ENCODE data around the gene CRIP2. TPM values are rescaled to one million over a fixed set of nuclear protein-coding genes. Genes with fewer than 3 reads are reported as not detected.

The CRIP2 gene
- total RNA-seq, 1 experiment from 2014 or later = 1.5 TPM

DNA sequence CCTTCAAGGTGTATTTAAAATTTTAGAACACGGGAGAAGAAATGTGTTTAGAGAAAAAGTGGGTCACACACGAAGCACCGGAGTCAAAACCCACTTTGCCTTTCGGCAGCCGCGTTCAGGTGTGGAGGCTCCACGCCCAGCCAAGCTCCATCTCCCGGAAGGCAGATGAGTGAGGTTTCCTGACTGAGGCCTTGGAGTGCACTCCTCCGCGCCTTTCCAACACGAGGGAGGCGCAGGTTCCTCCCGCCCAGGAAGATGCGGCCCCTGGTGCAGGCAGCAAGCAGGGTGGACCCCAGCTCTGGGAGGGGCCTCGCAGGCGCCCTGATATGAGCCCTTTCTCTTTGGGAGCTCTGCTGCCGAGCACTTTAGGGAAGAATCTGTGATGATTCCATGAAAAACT is 32.5 kb upstream of the CRIP2 start:
- ChIA-PET CTCF (no interaction called here), POLR2A (no interaction called here)
- DNase-seq = no peak
- no peaks in the 10 kb centered on the region for H3K4me1 ChIP-seq
- H3K4me3 Mint-ChIP-seq (ENCODE audit: unreplicated experiment) = no peak overlapping the region
- peaks cover 20% of the 10 kb centered on the region for H3K36me3 Mint-ChIP-seq (ENCODE audit: insufficient read depth, unreplicated experiment)
- H3K9me3 ChIP-seq = no peaks in the 10 kb centered on the region
- no peaks in the 10 kb centered on the region for H3K9me3 Mint-ChIP-seq (ENCODE audit: unreplicated experiment)
- H3K27ac Mint-ChIP-seq (ENCODE audit: unreplicated experiment) = no peak overlapping the region
- no peaks in the 10 kb centered on the region for H3K36me3 ChIP-seq (ENCODE audit: control insufficient read depth, insufficient read depth, low read length)
- TSS peak; percentile 22 for BruUV-seq (replicated peaks)
- intact Hi-C loops (cut with micrococcal nuclease; ENCODE audit: unreplicated experiment) = no loop called here
- no peak overlapping the region for H3K4me3 ChIP-seq (ENCODE audit: low read depth, low read length)
- no peaks in the 10 kb centered on the region for H3K4me1 Mint-ChIP-seq (ENCODE audit: low read depth, unreplicated experiment)
- TF ChIP-seq, protein P1, sequence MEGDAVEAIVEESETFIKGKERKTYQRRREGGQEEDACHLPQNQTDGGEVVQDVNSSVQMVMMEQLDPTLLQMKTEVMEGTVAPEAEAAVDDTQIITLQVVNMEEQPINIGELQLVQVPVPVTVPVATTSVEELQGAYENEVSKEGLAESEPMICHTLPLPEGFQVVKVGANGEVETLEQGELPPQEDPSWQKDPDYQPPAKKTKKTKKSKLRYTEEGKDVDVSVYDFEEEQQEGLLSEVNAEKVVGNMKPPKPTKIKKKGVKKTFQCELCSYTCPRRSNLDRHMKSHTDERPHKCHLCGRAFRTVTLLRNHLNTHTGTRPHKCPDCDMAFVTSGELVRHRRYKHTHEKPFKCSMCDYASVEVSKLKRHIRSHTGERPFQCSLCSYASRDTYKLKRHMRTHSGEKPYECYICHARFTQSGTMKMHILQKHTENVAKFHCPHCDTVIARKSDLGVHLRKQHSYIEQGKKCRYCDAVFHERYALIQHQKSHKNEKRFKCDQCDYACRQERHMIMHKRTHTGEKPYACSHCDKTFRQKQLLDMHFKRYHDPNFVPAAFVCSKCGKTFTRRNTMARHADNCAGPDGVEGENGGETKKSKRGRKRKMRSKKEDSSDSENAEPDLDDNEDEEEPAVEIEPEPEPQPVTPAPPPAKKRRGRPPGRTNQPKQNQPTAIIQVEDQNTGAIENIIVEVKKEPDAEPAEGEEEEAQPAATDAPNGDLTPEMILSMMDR (IDR thresholded peaks at IDR 0.05; ENCODE audit: insufficient read depth in 1 of 2, low read depth in 1 of 2, low read length in 1 of 2, severe bottlenecking in 1 of 2, unreplicated experiment in 1 of 2) = no peak
- no peaks in the 10 kb centered on the region for H3K27me3 Mint-ChIP-seq (ENCODE audit: insufficient read depth, unreplicated experiment)
- no peaks in the 10 kb centered on the region for H3K27me3 ChIP-seq (replicated peaks; ENCODE audit: control insufficient read depth, insufficient read depth, low read length)

DNA sequence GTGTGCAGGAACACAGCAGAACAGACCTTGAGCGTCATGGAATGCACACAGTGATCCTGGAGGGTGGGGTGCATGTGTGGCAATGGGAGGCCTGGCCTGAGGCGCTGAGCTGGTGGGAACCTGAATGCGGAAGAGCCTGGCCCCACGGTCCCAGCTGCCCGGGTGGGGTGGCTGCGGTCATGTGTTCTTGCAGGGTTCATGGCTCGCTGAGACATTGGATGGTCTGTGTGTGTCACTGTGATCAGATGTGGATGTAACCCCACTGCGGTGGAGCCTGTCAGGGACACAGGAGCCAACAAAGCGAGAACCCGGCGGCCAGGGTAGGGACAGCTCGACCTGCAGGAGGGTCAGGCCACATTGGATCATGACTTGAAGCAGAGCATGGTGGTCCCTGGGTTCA is 31.8 kb upstream of the CRIP2 start:
- no peak overlapping the region for H3K27ac Mint-ChIP-seq (ENCODE audit: unreplicated experiment)
- no peaks in the 10 kb centered on the region for H3K36me3 ChIP-seq (ENCODE audit: control insufficient read depth, insufficient read depth, low read length)
- DNase-seq = no peak
- H3K4me1 ChIP-seq = no peaks in the 10 kb centered on the region
- H3K4me3 ChIP-seq (ENCODE audit: low read depth, low read length) = no peak overlapping the region
- TF ChIP-seq, protein P1 (IDR thresholded peaks at IDR 0.05; ENCODE audit: insufficient read depth in 1 of 2, low read depth in 1 of 2, low read length in 1 of 2, severe bottlenecking in 1 of 2, unreplicated experiment in 1 of 2) = no peak
- no TSS peak for BruUV-seq (replicated peaks)
- no peak overlapping the region for H3K4me3 Mint-ChIP-seq (ENCODE audit: unreplicated experiment)
- H3K36me3 Mint-ChIP-seq (ENCODE audit: insufficient read depth, unreplicated experiment) = peaks cover 23% of the 10 kb centered on the region
- no peaks in the 10 kb centered on the region for H3K27me3 Mint-ChIP-seq (ENCODE audit: insufficient read depth, unreplicated experiment)
- H3K9me3 ChIP-seq = no peaks in the 10 kb centered on the region
- ChIA-PET POLR2A (interaction anchor here (0.5 kb wide), 1 partner anchor 29 kb away, joined by 5 read pairs; no protein-coding TSS in a partner anchor), CTCF (no interaction called here)
- no peaks in the 10 kb centered on the region for H3K4me1 Mint-ChIP-seq (ENCODE audit: low read depth, unreplicated experiment)
- intact Hi-C loops (cut with micrococcal nuclease; ENCODE audit: unreplicated experiment) = no loop called here
- H3K9me3 Mint-ChIP-seq (ENCODE audit: unreplicated experiment) = no peaks in the 10 kb centered on the region
- no peaks in the 10 kb centered on the region for H3K27me3 ChIP-seq (replicated peaks; ENCODE audit: control insufficient read depth, insufficient read depth, low read length)

DNA sequence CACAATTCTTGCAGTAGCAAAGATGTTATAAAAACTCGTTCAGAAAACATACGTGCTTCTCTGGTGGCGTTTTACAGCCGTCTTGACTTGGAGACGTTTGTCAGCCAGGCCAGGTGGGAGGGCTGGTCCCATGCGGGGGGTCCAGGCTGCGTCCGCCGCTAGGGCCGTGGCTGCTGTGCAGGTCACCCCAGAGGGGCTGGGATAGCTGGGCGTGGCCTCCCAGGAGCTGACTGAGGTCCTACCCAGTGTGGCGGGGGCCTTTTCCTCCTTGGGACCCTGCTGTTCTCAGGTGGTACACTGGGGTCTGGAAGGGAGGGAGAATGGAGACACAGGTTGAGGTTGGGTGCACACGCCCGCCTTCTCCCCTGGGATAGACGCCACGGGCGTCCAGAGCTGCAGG is 29.8 kb upstream of the CRIP2 start:
- intact Hi-C loops (cut with micrococcal nuclease; ENCODE audit: unreplicated experiment) = no loop called here
- H3K36me3 ChIP-seq (ENCODE audit: control insufficient read depth, insufficient read depth, low read length) = no peaks in the 10 kb centered on the region; the same call in 1 of the 2 replicates
- H3K4me3 ChIP-seq (ENCODE audit: low read depth, low read length) = no peak overlapping the region
- TF ChIP-seq, protein P1 (IDR thresholded peaks at IDR 0.05; ENCODE audit: insufficient read depth in 1 of 2, low read depth in 1 of 2, low read length in 1 of 2, severe bottlenecking in 1 of 2, unreplicated experiment in 1 of 2) = no peak
- no peak overlapping the region for H3K27ac Mint-ChIP-seq (ENCODE audit: unreplicated experiment)
- ChIA-PET POLR2A (no interaction called here), CTCF (no interaction called here)
- no peaks in the 10 kb centered on the region for H3K4me1 ChIP-seq
- H3K9me3 ChIP-seq = no peaks in the 10 kb centered on the region
- no peaks in the 10 kb centered on the region for H3K9me3 Mint-ChIP-seq (ENCODE audit: unreplicated experiment)
- no peaks in the 10 kb centered on the region for H3K27me3 Mint-ChIP-seq (ENCODE audit: insufficient read depth, unreplicated experiment)
- no peaks in the 10 kb centered on the region for H3K27me3 ChIP-seq (replicated peaks; ENCODE audit: control insufficient read depth, insufficient read depth, low read length)
- H3K4me1 Mint-ChIP-seq (ENCODE audit: low read depth, unreplicated experiment) = no peaks in the 10 kb centered on the region
- DNase-seq = no peak
- no TSS peak for BruUV-seq (replicated peaks)
- H3K36me3 Mint-ChIP-seq (ENCODE audit: insufficient read depth, unreplicated experiment) = peaks cover 28% of the 10 kb centered on the region
- H3K4me3 Mint-ChIP-seq (ENCODE audit: unreplicated experiment) = no peak overlapping the region
